Activated CD4-positive, alpha-beta T cell treated with anti-CD3 and anti-CD28 coated beads for 36 hours (primary cell): ENCODE results near the gene BTD. TPM values are rescaled to one million over a fixed set of nuclear protein-coding genes. Genes with fewer than 3 reads are reported as not detected.
A peak's percentile ranks its signal among the peaks of the same experiment; 100 is the strongest.

ENCODE experiments used
- ATAC-seq: fragments of 200-7000 bp; cut with Tn5 transposase; one replicate; pipeline ENCODE4 v1.10.0; 2021; ENCODE audit warnings: mild to moderate bottlenecking, moderate library complexity
- CTCF ChIA-PET: fragments of 350-600 bp; sonication (Branson Sonifier 250); formaldehyde crosslinking; loops from one replicate; lab custom pipeline; 2021; ENCODE audit warnings: antibody characterized with exemption; lab: Charles Lee
- POLR2A ChIA-PET: fragments of 350-600 bp; sonication (Branson Sonifier 250); formaldehyde crosslinking; loops from one replicate; lab custom pipeline; 2021; ENCODE audit warnings: antibody characterized with exemption, inconsistent platforms; lab: Charles Lee
- DNase-seq: peaks from one replicate; pipeline ENCODE4 v3.0.0-alpha.2; 2020
- H3K27ac Mint-ChIP-seq: one replicate; pipeline ENCODE4 v1.8.0; 2021; ENCODE audit warnings: mixed read lengths
- H3K27me3 Mint-ChIP-seq: one replicate; pipeline ENCODE4 v1.8.0; 2021; ENCODE audit warnings: mixed read lengths
- H3K36me3 Mint-ChIP-seq: one replicate; pipeline ENCODE4 v1.8.0; 2021; ENCODE audit warnings: low read depth, mixed read lengths
- H3K4me1 Mint-ChIP-seq: one replicate; pipeline ENCODE4 v1.8.0; 2021; ENCODE audit warnings: mixed read lengths
- H3K4me3 Mint-ChIP-seq: one replicate; pipeline ENCODE4 v1.8.0; 2021; ENCODE audit warnings: mild to moderate bottlenecking, moderate library complexity, mixed read lengths
- H3K9me3 Mint-ChIP-seq: one replicate; pipeline ENCODE4 v1.8.0; 2021; ENCODE audit warnings: low read depth, mixed read lengths
- intact Hi-C, 2 experiments: fragments of 100-400 bp; cut with DNase I in 1 of 2; cut with micrococcal nuclease in 1 of 2; formaldehyde crosslinking; loops; one replicate each; pipeline versions ENCODE4 v1.14.2 to v1.15.1; 2022 to 2024; cut with DNase I, micrococcal nuclease
- total RNA-seq, 2 experiments: library from RNA; stranded (reverse); gene quantifications; one replicate each; pipeline ENCODE4 v1.2.3, GENCODE V29; 2021

The BTD gene
- 1 to 10 TPM; 3.8 to 4.4 TPM for total RNA-seq

GRCh38 chr3:15601399-15602145 is at the start of gene BTD, which contains the start of gene HACL1:
TSS of gene BTD (plus strand) at chr3:15601745. CDS start at chr3:15635440, 33,695 bp downstream.
TSS of gene HACL1 (minus strand) at chr3:15601569. CDS start at chr3:15601463, 106 bp downstream.
- Mint-ChIP-seq H3K4me1 (peaks cover 41% of the 10 kb centered on the region), H3K9me3 (peaks cover 2% of the 10 kb centered on the region), H3K27ac (peak within 1 kb of the TSS; percentile 98), H3K4me3 (peak within 1 kb of the TSS; percentile 100), H3K27me3 (no peaks in the 10 kb centered on the region), H3K36me3 (peaks cover 34% of the 10 kb centered on the region)
- CTCF ChIA-PET, result interaction anchor here (0.6 to 1.3 kb wide), 4 partner anchors 21 to 1283 kb away, joined by 3 to 5 read pairs (median 3); no protein-coding TSS in a partner anchor
- POLR2A ChIA-PET, result interaction anchor here (0.5 to 1.7 kb wide), 4 partner anchors 12 to 396 kb away, joined by 3 to 5 read pairs (median 4); partner anchors contain the start of gene CAPN7
- DNase-seq (peak; percentile 99), ATAC-seq (peak; percentile 94)
- intact Hi-C loops, result loop anchor here (1.0 to 5.0 kb wide), 11 partner anchors 173 to 1423 kb away; partner anchors contain the start of genes ANKRD28 (in 1 of the 2), CAPN7 (in 1 of the 2), EAF1 (in 1 of the 2) and LSM3 (in 1 of the 2)

GRCh38 chr3:15551902-15552301 is 49.6 kb upstream of the BTD start:
- no peak overlapping the region for H3K4me3 Mint-ChIP-seq
- H3K36me3 Mint-ChIP-seq, result peaks cover 10% of the 10 kb centered on the region
- POLR2A ChIA-PET, result no interaction called here
- H3K9me3 Mint-ChIP-seq, result peaks cover under 1% of the 10 kb centered on the region
- H3K4me1 Mint-ChIP-seq, result peaks cover 8% of the 10 kb centered on the region
- no peaks in the 10 kb centered on the region for H3K27me3 Mint-ChIP-seq
- ATAC-seq, result no peak
- intact Hi-C loops, result loop anchor here in 1 of 2 experiments (10.0 kb wide), 2 partner anchors 287 to 447 kb away; no protein-coding TSS in a partner anchor
- no peak for DNase-seq
- H3K27ac Mint-ChIP-seq, result no peak overlapping the region
- CTCF ChIA-PET, result interaction anchor here (0.6 kb wide), 1 partner anchor 61 kb away, joined by 3 read pairs; no protein-coding TSS in a partner anchor

- CTCF ChIA-PET, result no interaction called here
- no peak overlapping the region for H3K4me3 Mint-ChIP-seq
- H3K9me3 Mint-ChIP-seq, result no peaks in the 10 kb centered on the region
- DNase-seq, result no peak
- no peak overlapping the region for H3K27ac Mint-ChIP-seq
- intact Hi-C loops, result loop anchor here in 1 of 2 experiments (10.0 kb wide), 2 partner anchors 289 to 449 kb away; no protein-coding TSS in a partner anchor
- POLR2A ChIA-PET, result no interaction called here
- ATAC-seq, result no peak
- no peaks in the 10 kb centered on the region for H3K27me3 Mint-ChIP-seq
- peaks cover 10% of the 10 kb centered on the region for H3K4me1 Mint-ChIP-seq
- H3K36me3 Mint-ChIP-seq, result peaks cover 9% of the 10 kb centered on the region
These were observed 47.8 kb upstream of the BTD start for GRCh38 chr3:15553749-15554148.

- POLR2A ChIA-PET, result no interaction called here
- H3K4me3 Mint-ChIP-seq, result no peak overlapping the region
- no peaks in the 10 kb centered on the region for H3K9me3 Mint-ChIP-seq
- H3K27me3 Mint-ChIP-seq, result no peaks in the 10 kb centered on the region
- intact Hi-C loops, result loop anchor here (2.0 to 10.0 kb wide), 5 partner anchors 129 to 452 kb away; partner anchors contain the start of genes EAF1 (in 1 of the 2) and METTL6 (in 1 of the 2)
- peak overlapping the region; percentile 2 for H3K27ac Mint-ChIP-seq
- no peak for DNase-seq
- peaks cover 6% of the 10 kb centered on the region for H3K36me3 Mint-ChIP-seq
- H3K4me1 Mint-ChIP-seq, result peaks cover 10% of the 10 kb centered on the region
- ATAC-seq, result peak; percentile 80
- CTCF ChIA-PET, result interaction anchor here (0.8 to 2.1 kb wide), 10 partner anchors 12 to 386 kb away, joined by 3 to 12 read pairs (median 4); no protein-coding TSS in a partner anchor
These were observed 45.0 kb upstream of the BTD start for GRCh38 chr3:15556512-15556911.

- intact Hi-C loops, result loop anchor here (1.0 to 10.0 kb wide), 9 partner anchors 130 to 453 kb away; partner anchors contain the start of genes EAF1 (in 2 of the 2), METTL6 (in 2 of the 2) and CAPN7 (in 1 of the 2)
- CTCF ChIA-PET, result interaction anchor here (0.6 to 2.1 kb wide), 7 partner anchors 16 to 553 kb away, joined by 3 to 12 read pairs (median 5); no protein-coding TSS in a partner anchor
- no peak overlapping the region for H3K4me3 Mint-ChIP-seq
- peaks cover 10% of the 10 kb centered on the region for H3K36me3 Mint-ChIP-seq
- H3K4me1 Mint-ChIP-seq, result peaks cover 10% of the 10 kb centered on the region
- H3K27ac Mint-ChIP-seq, result no peak overlapping the region
- H3K9me3 Mint-ChIP-seq, result no peaks in the 10 kb centered on the region
- peak; percentile 87 for ATAC-seq
- no peaks in the 10 kb centered on the region for H3K27me3 Mint-ChIP-seq
- peak; percentile 75 for DNase-seq
- POLR2A ChIA-PET, result no interaction called here
These were observed 44.0 kb upstream of the BTD start for GRCh38 chr3:15557511-15557946.

- ATAC-seq, result no peak
- H3K4me3 Mint-ChIP-seq, result no peak overlapping the region
- no peaks in the 10 kb centered on the region for H3K27me3 Mint-ChIP-seq
- CTCF ChIA-PET, result interaction anchor here (1.1 to 1.2 kb wide), 2 partner anchors 39 to 290 kb away, joined by 4 to 5 read pairs; no protein-coding TSS in a partner anchor
- intact Hi-C loops, result loop anchor here (5.0 to 10.0 kb wide), 4 partner anchors 131 to 454 kb away; partner anchors contain the start of genes EAF1 (in 1 of the 2) and METTL6 (in 1 of the 2)
- peaks cover 15% of the 10 kb centered on the region for H3K36me3 Mint-ChIP-seq
- no peak overlapping the region for H3K27ac Mint-ChIP-seq
- no peak for DNase-seq
- POLR2A ChIA-PET, result interaction anchor here (0.6 kb wide), 1 partner anchor 730 kb away, joined by 3 read pairs; no protein-coding TSS in a partner anchor
- peaks cover 10% of the 10 kb centered on the region for H3K4me1 Mint-ChIP-seq
- no peaks in the 10 kb centered on the region for H3K9me3 Mint-ChIP-seq
These were observed 43.0 kb upstream of the BTD start for GRCh38 chr3:15558581-15558980.

GRCh38 chr3:15562560-15562959 is 39.0 kb upstream of the BTD start:
- Mint-ChIP-seq H3K27me3 (no peaks in the 10 kb centered on the region), H3K27ac (no peak overlapping the region), H3K36me3 (peaks cover 23% of the 10 kb centered on the region), H3K4me3 (no peak overlapping the region), H3K4me1 (peaks cover 3% of the 10 kb centered on the region), H3K9me3 (no peaks in the 10 kb centered on the region)
- ChIA-PET CTCF (no interaction called here), POLR2A (no interaction called here)
- intact Hi-C loops, result no loop called here
- no peak for ATAC-seq
- DNase-seq, result no peak

GRCh38 chr3:15563190-15563589 is 38.4 kb upstream of the BTD start:
- ATAC-seq, result no peak
- peaks cover 27% of the 10 kb centered on the region for H3K36me3 Mint-ChIP-seq
- intact Hi-C loops, result no loop called here

GRCh38 chr3:15572138-15572537 is 29.4 kb upstream of the BTD start:
- no peak overlapping the region for H3K4me3 Mint-ChIP-seq
- no peaks in the 10 kb centered on the region for H3K9me3 Mint-ChIP-seq
- no peak overlapping the region for H3K27ac Mint-ChIP-seq
- POLR2A ChIA-PET, result no interaction called here
- ATAC-seq (no peak), DNase-seq (no peak)
- no peaks in the 10 kb centered on the region for H3K27me3 Mint-ChIP-seq
- H3K4me1 Mint-ChIP-seq, result peaks cover 3% of the 10 kb centered on the region
- CTCF ChIA-PET, result interaction anchor here (0.7 kb wide), 1 partner anchor 20 kb away, joined by 3 read pairs; no protein-coding TSS in a partner anchor
- peaks cover 18% of the 10 kb centered on the region for H3K36me3 Mint-ChIP-seq
- intact Hi-C loops, result loop anchor here in 1 of 2 experiments (5.0 kb wide), 1 partner anchor 335 kb away; no protein-coding TSS in a partner anchor

More at GRCh38 chr3:15563190-15563589, 38.4 kb upstream of the BTD start:
- no peak for DNase-seq
- Mint-ChIP-seq H3K4me3 (no peak overlapping the region), H3K27ac (peak overlapping the region; percentile 23), H3K4me1 (no peaks in the 10 kb centered on the region), H3K9me3 (no peaks in the 10 kb centered on the region), H3K27me3 (no peaks in the 10 kb centered on the region)
- ChIA-PET POLR2A (no interaction called here), CTCF (interaction anchor here (0.5 to 0.6 kb wide), 2 partner anchors 319 to 492 kb away, joined by 3 read pairs; no protein-coding TSS in a partner anchor)

- intact Hi-C loops, result no loop called here
- Mint-ChIP-seq H3K9me3 (no peaks in the 10 kb centered on the region), H3K27ac (no peak overlapping the region), H3K36me3 (peaks cover 10% of the 10 kb centered on the region), H3K27me3 (no peaks in the 10 kb centered on the region), H3K4me1 (peaks cover 5% of the 10 kb centered on the region), H3K4me3 (no peak overlapping the region)
- DNase-seq (no peak), ATAC-seq (no peak)
- POLR2A ChIA-PET, result no interaction called here
- CTCF ChIA-PET, result no interaction called here
These were observed 26.1 kb upstream of the BTD start for GRCh38 chr3:15575446-15575845.

GRCh38 chr3:15576475-15576874 is 25.1 kb upstream of the BTD start:
- H3K36me3 Mint-ChIP-seq, result peaks cover 11% of the 10 kb centered on the region
- ATAC-seq, result no peak
- intact Hi-C loops, result no loop called here

More at GRCh38 chr3:15576475-15576874, 25.1 kb upstream of the BTD start:
- ChIA-PET CTCF (no interaction called here), POLR2A (no interaction called here)
- Mint-ChIP-seq H3K27ac (peak overlapping the region; percentile 30), H3K27me3 (no peaks in the 10 kb centered on the region), H3K4me3 (no peak overlapping the region), H3K4me1 (peaks cover 5% of the 10 kb centered on the region), H3K9me3 (no peaks in the 10 kb centered on the region)
- no peak for DNase-seq
